Cardiac fibroblast (primary cell): ENCODE results near the gene ZSWIM9.

ENCODE experiments used
- DNase-seq, 2 donors: peaks; one replicate each; pipeline versions ENCODE4 v3.0.0 to v3.0.0-alpha.2; 2010; ENCODE audit warnings: low read depth in 2 of 2
- H3K4me3 ChIP-seq, 2 donors: replicated peaks in 1 of 2; 1 replicate in 1 of 2; 2 replicates in 1 of 2; pipeline ENCODE4 v1.5.1; 2011; ENCODE audit warnings: low read depth in 2 of 2, low read length in 2 of 2, mild to moderate bottlenecking in 2 of 2, moderate library complexity in 1 of 2
- CTCF ChIP-seq: IDR thresholded peaks from one replicate; pipeline ENCODE4 v1.5.1; 2011; ENCODE audit warnings: low read depth, mild to moderate bottlenecking, low read length, inconsistent platforms

The ZSWIM9 gene

DNA sequence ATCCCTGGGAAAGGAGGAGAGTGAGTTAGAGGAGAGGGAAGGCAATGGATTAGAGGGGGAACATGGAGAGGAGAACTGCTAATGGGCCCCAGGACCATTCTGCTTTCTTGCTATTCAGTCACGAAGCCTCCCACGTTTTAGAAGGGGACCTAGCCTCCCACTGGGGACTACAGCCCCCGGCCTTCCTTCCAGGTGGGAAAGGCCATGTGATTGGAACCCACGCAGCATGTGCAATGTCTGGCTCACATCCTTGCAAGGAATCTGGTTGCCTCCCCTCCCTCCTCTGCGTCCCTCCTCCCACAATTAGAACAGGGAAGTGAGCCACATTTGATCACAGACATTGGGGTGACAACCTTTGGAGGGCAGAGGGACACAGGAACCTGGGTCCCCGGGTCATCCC, 37.4 kb upstream of the ZSWIM9 start:
- no peak for DNase-seq
- H3K4me3 ChIP-seq = no peak overlapping the region
- TF ChIP-seq CTCF = no peak

- TF ChIP-seq CTCF = no peak
- H3K4me3 ChIP-seq = no peak overlapping the region
- DNase-seq = no peak
Measured at GRCh38 chr19:48135411-48135810, 35.1 kb upstream of the ZSWIM9 start.

DNA sequence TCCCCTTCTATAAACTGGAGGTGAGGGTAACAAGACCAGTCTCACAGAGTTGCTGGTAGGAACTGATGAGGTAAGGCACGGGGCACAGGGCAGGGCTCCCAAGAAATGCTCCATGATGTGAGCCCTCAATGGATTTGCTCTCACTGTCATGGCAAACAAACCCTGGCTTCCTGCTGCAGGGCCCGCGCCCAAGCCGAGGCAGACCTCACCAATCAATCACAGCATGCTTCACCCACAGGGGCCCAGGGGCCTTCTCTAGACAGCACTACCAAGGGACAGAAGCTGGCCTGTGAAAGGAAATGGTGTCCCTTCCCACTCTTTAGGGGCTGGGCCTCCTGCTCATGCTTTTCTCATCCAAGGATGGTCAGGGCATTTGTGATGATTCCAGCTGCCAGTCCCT, 33.9 kb upstream of the ZSWIM9 start:
- TF ChIP-seq CTCF = no peak
- DNase-seq = no peak
- no peak overlapping the region for H3K4me3 ChIP-seq

DNA sequence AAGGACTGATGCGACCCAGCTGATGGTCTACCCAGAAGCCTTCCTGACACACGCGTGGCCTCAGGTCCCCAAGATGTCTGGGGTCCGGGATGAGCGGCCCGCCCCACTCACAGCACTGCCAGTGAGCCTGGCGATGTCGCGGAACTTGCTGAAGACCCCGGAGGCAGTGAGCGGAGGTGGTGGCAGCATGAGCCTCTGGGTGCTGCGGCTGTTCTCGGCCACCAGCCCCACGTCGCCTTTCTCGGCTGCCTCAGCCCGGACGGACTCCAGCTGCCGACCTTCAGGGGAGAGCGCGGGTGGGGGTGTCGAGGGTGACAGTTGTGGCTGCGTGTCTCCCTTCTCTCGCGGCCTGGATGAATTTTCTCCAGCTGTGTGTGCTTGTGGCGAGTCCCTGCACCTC, 33.1 kb upstream of the ZSWIM9 start:
- no peak for DNase-seq
- no peak for TF ChIP-seq CTCF
- no peak overlapping the region for H3K4me3 ChIP-seq

- no peak for DNase-seq
- TF ChIP-seq CTCF = no peak
- no peak overlapping the region for H3K4me3 ChIP-seq
Measured at GRCh38 chr19:48139053-48139452, 31.4 kb upstream of the ZSWIM9 start.

DNA sequence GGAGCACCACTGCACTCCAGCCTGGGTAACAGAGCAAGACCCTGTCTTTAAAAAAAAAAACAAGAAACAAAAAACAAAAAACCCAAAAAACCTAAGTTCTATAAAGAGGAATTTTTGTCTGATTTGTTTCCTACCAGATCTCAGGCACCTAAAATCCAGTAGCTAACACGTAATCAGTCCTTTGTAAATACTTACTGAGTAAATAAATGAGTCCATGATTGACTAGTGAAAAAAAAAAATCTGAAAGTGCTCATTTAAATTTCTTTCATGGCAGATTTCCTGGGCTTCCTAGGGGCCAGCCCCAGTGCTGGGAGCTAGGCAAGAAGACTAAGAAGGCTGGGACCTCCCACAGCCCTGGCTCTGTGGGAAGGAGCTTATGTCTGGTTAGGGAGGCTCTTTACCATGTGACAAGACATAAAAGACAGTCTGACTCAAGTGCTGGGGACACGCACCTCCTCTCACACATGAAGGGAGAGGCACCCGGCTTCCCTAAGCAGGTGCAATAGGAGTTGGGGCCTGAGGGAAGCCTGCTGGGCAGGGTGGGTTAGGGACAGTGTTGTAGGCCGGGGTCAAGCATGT, 22.8 kb upstream of the ZSWIM9 start:
- DNase-seq = no peak
- TF ChIP-seq CTCF = no peak
- no peak overlapping the region for H3K4me3 ChIP-seq

- no peak overlapping the region for H3K4me3 ChIP-seq
- no peak for TF ChIP-seq CTCF
- DNase-seq = no peak
Measured at GRCh38 chr19:48148576-48148975, 21.9 kb upstream of the ZSWIM9 start.
